ENCODE measurements around the gene NPPC. TPM values are rescaled to one million over a fixed set of nuclear protein-coding genes. Genes with fewer than 3 reads are reported as not detected.
A peak's percentile ranks its signal among the peaks of the same experiment; 100 is the strongest.

The NPPC gene
- total RNA-seq, 1 experiment from 2014 or later: 0.98 TPM

DNA sequence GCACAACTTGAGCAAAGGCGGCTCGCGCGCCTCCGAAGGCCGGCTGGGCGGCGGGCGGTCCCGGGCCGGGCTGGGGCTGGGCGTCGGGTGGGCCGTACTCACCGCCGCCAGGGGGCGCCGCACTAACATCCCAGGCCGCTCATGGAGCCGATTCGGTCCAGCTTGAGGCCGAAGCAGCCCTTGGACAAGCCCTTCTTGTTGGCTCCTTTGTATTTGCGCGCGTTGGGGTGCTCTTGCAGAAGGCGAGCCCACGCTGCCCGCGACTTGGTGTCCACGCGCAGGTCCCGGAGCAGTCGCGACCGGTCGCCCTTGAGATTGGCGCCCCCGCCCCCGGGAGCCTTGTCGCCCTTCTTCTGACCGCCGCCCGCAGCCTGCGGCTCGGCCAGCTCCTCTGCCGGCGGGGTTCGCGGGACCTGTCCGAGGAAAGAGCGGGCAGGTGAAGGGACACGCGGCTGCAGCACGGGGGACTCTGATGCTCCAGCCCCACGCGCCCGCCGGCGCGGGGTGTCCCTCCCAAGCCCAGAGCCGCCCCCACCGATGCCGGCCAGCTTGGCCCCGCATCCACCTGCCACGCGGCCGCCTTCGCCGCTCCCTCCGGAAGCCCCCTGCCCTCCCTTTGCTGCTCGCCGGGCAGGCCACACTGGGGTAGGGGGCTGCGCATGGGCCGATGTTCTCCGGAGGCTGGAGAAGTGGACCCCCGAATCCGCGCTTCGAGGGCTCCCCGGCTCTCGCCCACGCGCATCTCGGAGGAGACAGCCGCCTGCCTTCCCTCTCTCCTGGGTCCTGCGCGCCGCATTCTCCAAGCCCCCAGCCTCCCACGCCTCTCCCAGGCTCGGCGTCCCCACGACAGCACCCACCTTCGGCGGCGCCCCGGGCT lies 655 bp downstream of the NPPC start:
- CTCF ChIA-PET: interaction anchor here (0.5 to 7.4 kb wide), 62 partner anchors 8 to 598 kb away, joined by 3 to 80 read pairs (median 4); partner anchors contain the start of genes COPS7B and DIS3L2
- H3K4me3 Mint-ChIP-seq: peak overlapping the region; percentile 74
- no peak overlapping the region for H3K27ac Mint-ChIP-seq
- H3K27me3 Mint-ChIP-seq (ENCODE audit: low read depth): peaks cover 58% of the 10 kb centered on the region
- no peaks in the 10 kb centered on the region for H3K9me3 Mint-ChIP-seq
- POLR2A ChIA-PET: interaction anchor here (0.6 to 1.0 kb wide), 2 partner anchors 16 to 124 kb away, joined by 3 read pairs; no protein-coding TSS in a partner anchor
- DNase-seq (ENCODE audit: low spot score) (peak; percentile 88), ATAC-seq (peak; percentile 41)
- peaks cover 15% of the 10 kb centered on the region for H3K4me1 Mint-ChIP-seq
- H3K36me3 Mint-ChIP-seq: no peaks in the 10 kb centered on the region
- TF ChIP-seq NR2C2 (CRISPR knock-in tag; IDR thresholded peaks at IDR 0.05) (0 out of 2 replicates have a peak, but pooled peaks have one; percentile 50), KAT7 (CRISPR knock-in tag; IDR thresholded peaks at IDR 0.05; ENCODE audit: borderline replicate concordance) (no peak), CREB1 (CRISPR knock-in tag; IDR thresholded peaks at IDR 0.05) (no peak), FOXK1 (CRISPR knock-in tag; IDR thresholded peaks at IDR 0.05) (0 out of 2 replicates have a peak, but pooled peaks have one; percentile 15), MYBL2 (CRISPR knock-in tag; IDR thresholded peaks at IDR 0.05) (no peak), MLX (CRISPR knock-in tag; IDR thresholded peaks at IDR 0.05) (0 out of 2 replicates have a peak, but pooled peaks have one; percentile 81), NFYB (CRISPR knock-in tag; conservative IDR thresholded peaks at IDR 0.05; ENCODE audit: low read depth) (no peak), ZNF232 (CRISPR knock-in tag; IDR thresholded peaks at IDR 0.05) (no peak), AFF4 (CRISPR knock-in tag; IDR thresholded peaks at IDR 0.05; ENCODE audit: borderline replicate concordance) (0 out of 2 replicates have a peak, but pooled peaks have one; percentile 36), TEAD1 (CRISPR knock-in tag; IDR thresholded peaks at IDR 0.05) (peak; percentile 37; the same call in 1 of the 2 replicates), EMX1 (CRISPR knock-in tag; IDR thresholded peaks at IDR 0.05) (no peak), FOXP1 (CRISPR knock-in tag; IDR thresholded peaks at IDR 0.05; ENCODE audit: borderline replicate concordance) (no peak), HMGXB4 (CRISPR knock-in tag; IDR thresholded peaks at IDR 0.05) (peak; percentile 91; the same call in 1 of the 2 replicates), TP53 (CRISPR knock-in tag; IDR thresholded peaks at IDR 0.05) (0 out of 2 replicates have a peak, but pooled peaks have one; percentile 6), RELA (CRISPR knock-in tag; IDR thresholded peaks at IDR 0.05; ENCODE audit: borderline replicate concordance) (no peak), HMGA2 (CRISPR knock-in tag; IDR thresholded peaks at IDR 0.05) (no peak), SP1 (CRISPR knock-in tag; conservative IDR thresholded peaks at IDR 0.05) (peak; percentile 66; the same call in 1 of the 2 replicates), FOXJ3 (CRISPR knock-in tag; IDR thresholded peaks at IDR 0.05; ENCODE audit: borderline replicate concordance) (no peak), AR (CRISPR knock-in tag; IDR thresholded peaks at IDR 0.05) (no peak), E2F5 (CRISPR knock-in tag; IDR thresholded peaks at IDR 0.05) (peak; percentile 69; the same call in 1 of the 2 replicates), PRRX2 (CRISPR knock-in tag; IDR thresholded peaks at IDR 0.05) (no peak), NR3C1 (CRISPR knock-in tag; conservative IDR thresholded peaks at IDR 0.05; ENCODE audit: low read depth) (no peak)
- TF ChIP-seq, protein P1, sequence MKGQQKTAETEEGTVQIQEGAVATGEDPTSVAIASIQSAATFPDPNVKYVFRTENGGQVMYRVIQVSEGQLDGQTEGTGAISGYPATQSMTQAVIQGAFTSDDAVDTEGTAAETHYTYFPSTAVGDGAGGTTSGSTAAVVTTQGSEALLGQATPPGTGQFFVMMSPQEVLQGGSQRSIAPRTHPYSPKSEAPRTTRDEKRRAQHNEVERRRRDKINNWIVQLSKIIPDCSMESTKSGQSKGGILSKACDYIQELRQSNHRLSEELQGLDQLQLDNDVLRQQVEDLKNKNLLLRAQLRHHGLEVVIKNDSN (CRISPR knock-in tag; IDR thresholded peaks at IDR 0.05): 0 out of 2 replicates have a peak, but pooled peaks have one; percentile 24
- TF ChIP-seq, protein P2, sequence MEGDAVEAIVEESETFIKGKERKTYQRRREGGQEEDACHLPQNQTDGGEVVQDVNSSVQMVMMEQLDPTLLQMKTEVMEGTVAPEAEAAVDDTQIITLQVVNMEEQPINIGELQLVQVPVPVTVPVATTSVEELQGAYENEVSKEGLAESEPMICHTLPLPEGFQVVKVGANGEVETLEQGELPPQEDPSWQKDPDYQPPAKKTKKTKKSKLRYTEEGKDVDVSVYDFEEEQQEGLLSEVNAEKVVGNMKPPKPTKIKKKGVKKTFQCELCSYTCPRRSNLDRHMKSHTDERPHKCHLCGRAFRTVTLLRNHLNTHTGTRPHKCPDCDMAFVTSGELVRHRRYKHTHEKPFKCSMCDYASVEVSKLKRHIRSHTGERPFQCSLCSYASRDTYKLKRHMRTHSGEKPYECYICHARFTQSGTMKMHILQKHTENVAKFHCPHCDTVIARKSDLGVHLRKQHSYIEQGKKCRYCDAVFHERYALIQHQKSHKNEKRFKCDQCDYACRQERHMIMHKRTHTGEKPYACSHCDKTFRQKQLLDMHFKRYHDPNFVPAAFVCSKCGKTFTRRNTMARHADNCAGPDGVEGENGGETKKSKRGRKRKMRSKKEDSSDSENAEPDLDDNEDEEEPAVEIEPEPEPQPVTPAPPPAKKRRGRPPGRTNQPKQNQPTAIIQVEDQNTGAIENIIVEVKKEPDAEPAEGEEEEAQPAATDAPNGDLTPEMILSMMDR (IDR thresholded peaks at IDR 0.05): peak; percentile 95
